NCI-H2196 (cell line): ENCODE data around the gene HSD11B2.
A peak's percentile ranks its signal among the peaks of the same experiment; 100 is the strongest.

Experiments used
- DNase-seq: peaks from one replicate; lab custom pipeline; 2025; ENCODE audit not compliant: unreplicated experiment; lab: John Stamatoyannopoulos, UW

The HSD11B2 gene

GRCh38 chr16:67430977-67431774 is at the start of gene HSD11B2:
Gene HSD11B2, plus strand, starts transcription at chr16:67431121. Its CDS starts 128 bp downstream, at chr16:67431249.
- DNase-seq: peak; percentile 61

GRCh38 chr16:67383284-67383683 is 47.6 kb upstream of the HSD11B2 start:
- DNase-seq: no peak

- no peak for DNase-seq
These were observed 46.0 kb upstream of the HSD11B2 start for GRCh38 chr16:67384778-67385510.

DNA sequence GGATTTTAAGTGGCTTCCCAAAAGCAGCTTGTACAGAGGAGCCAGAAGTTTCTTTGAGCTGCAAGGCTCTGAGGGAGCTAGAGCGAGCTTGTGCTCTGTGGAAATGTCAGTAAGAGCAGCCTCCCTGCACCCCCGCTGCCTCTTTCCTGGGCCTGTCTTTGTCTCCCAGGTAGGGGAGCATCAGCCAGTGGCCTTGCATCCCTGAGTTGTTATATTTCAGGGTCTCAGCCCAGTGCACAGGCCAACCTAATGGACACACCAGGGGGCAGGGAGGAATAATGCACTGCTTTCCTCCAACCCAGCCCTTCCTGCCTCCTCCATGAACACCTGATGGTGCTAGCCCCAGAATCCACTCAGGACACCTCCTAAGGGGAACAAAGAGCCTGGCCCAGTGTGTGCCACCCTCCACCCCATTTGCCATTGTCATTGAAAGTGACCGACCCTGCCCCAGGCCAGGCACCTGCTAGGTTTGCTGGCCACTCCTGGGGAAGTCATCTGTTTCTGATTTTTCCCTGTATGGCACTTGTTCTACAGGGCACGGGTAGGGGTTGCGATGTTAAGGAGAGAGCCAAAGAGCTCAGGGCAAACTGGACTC is 44.0 kb upstream of the HSD11B2 start:
- no peak for DNase-seq

- DNase-seq: no peak
These were observed 43.3 kb upstream of the HSD11B2 start for GRCh38 chr16:67387479-67388079.

DNA sequence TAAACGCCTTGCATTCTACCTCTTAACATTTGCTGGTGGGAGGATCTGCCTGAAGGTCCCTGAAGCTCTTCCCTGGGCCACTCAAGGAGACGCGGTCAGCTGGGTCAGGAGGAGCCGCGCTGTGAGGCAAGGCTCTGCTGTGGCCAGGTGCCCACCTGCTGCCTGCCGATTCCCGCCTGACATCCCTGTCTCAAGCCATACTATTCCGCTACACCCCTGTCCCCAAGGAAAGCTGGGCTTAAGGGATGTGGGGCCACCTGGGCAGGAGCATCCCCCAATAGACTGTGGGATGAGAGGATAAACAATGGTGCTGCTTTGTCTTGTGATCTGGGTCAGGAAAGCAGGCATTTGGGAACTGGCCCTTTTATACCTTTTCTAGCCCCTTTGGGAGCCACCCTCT is 42.7 kb upstream of the HSD11B2 start:
- no peak for DNase-seq

DNA sequence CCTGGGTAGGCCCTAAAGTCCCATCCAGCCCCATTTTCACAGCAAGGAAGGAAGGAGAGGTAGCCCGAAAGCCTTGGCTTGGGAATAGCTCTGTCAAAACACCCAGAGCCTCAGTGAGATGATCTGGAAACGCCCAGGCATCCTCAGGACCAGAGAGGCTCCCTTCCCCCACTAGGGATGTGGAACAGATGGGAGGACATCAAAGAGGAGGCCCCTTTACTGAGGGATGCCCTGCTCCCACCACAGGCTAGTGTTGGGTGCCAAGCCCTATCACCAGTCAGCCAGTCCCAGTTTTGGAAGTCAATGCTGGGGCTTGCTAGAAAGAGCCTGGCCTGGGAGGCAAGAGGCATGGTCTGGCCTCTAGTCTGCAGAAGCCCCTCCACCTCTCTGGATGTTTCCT is 42.3 kb upstream of the HSD11B2 start:
- DNase-seq: no peak

DNA sequence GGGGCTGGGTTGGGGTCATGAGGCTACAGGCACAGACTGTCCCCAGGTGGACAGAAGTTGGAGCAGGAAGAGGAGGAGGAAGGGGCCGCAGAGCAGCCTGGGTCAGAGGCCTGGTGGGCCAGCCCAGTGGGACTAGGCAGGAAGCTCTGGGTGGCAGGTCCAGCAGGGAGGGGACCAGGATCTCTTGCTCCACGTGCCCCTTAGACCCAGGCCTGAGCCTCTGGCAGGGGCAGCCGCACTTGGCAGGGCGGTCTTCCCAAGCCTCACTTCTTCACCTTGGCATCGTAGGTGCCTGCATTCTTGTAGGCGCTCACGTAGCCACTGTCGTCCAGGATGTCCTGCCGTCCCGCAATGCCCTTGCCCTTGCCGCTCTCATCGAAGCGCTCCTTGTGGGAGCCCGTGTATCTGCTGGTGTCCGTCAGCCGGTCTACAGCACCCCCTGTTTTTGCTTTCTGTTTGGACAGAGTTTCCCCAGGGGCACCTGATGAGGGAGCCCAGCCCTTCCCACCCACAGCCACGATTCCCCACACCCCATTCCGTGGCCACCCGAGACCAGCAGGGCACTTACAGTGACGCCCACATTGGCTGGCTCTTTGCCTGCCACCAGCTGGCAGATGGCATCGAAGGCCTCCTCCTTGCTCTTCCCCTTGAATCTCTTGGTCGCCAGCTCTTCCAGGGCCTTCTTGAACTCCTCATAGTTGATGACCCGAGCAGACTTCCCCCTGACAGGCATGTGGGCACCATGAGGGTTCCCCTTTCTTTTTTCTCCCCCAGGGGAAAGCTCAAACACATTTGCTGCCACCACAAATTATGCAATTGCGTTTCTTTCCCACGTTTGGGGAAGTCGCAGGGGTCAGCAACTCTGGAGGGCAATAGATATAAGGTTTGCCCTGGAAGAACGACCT is 40.8 kb upstream of the HSD11B2 start:
- DNase-seq: no peak

- no peak for DNase-seq
These were observed 40.0 kb upstream of the HSD11B2 start for GRCh38 chr16:67390816-67391423.

GRCh38 chr16:67391424-67392300 is 39.3 kb upstream of the HSD11B2 start:
- peak; percentile 69 for DNase-seq

- DNase-seq: no peak
These were observed 38.4 kb upstream of the HSD11B2 start for GRCh38 chr16:67392301-67393059.

DNA sequence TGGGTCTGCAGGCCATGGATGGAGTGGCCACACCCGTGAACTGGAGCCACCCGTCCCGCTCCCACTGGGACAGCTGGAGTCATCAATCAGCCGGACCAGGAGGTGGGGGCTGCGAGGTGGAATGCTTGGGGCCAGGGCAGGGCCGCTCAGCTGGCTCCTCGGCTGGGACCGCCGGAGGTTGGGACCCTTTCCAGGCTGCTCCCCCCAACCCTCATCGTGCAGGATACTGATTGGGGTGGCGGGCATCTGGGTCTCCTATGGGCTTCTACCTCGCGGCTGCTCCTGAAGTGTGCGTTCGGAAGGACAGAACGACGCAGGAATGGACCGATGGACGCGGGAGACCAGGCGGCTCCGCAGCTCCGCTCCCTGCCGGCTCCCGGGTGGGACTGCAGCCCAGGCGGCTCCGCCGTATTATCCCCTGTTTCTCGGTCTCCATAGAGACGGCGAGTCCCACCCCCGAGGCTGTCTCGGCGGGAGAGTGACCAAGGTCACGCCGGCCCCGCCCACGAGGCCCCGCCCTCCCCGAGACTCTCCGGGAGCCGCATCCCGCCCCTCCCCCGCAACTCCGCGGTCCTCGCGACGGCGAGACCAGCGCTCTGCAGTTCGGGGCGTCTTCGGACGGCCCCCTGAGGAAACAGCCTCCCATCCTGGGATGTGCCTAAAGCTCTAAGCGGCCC is 37.7 kb upstream of the HSD11B2 start, which contains the start of gene TPPP3:
TSS of gene TPPP3 (minus strand) at position 388 of the 677 bp plus-strand sequence. CDS start 2,387 bp downstream, outside the sequence.
- peak; percentile 71 for DNase-seq

DNA sequence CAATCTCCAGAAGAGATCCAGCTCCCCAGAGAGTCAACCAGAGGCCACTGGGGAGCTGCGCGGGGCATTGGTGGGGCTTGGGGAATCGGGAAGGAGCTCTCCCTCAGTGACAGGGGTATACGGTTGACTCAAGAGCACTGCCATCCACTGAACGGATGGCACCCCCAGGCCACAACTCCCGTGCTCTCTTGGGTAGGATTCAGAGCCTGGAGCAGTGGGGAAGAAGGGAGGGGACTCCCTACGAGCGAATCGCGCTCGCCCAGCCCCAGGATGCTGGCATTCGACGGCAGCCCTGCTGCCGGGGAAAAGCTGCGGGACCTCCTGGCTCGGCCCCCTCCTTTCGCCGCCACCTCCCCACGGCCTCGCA is 37.1 kb upstream of the HSD11B2 start:
- DNase-seq: no peak

- DNase-seq: no peak
These were observed 36.5 kb upstream of the HSD11B2 start for GRCh38 chr16:67394155-67395104.

GRCh38 chr16:67395105-67395457 is 35.8 kb upstream of the HSD11B2 start:
- no peak for DNase-seq

DNA sequence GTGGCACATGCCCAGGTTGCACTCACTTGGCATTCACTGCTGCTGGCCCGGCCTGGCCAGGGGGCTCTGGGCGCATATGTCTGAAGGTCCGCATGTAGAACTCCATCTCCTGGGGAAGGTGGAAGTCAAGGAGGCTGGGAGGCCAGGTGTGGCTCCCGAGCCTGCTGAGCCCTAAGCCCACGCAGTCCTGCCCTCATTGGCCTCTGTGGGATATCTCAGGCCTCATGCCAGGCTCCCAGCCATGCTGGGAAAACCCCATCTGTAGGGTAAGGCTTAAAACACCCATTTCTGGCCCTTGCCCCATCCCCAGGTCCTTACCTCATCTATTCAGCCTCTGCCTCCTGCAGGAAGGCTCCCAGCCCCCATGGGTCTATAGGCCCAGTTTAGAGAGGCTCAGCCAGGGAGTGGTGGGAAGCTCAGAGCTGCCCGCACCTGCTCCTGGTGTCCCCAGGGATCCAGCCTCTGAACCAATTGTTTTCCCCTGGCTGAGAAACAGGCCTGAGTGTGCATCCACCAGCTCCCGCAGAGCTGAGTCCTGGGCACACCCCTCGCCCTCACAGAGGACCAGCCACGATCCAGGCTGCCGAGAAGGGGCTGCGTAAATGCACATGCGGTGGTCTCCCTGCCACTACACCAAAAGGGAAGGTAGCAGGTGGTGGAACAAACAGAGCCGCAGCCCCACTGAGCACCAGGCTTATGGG is 35.3 kb upstream of the HSD11B2 start:
- DNase-seq: peak; percentile 43
